Stimulated activated CD4-positive, alpha-beta T cell treated with anti-CD3 and anti-CD28 coated beads, Interleukin-4, amount 100 ng/mL, for 24 hours (primary cell): ENCODE results near the gene WDR88.
"Not testable (repeated sequence)": the region's sequence is repeated elsewhere in the genome, so short reads cannot be mapped to it uniquely, and the experiment has no call there.

Experiments used
- DNase-seq: peaks from one replicate; pipeline ENCODE4 v3.0.0-alpha.2; 2020

WDR88 gene

GRCh38 chr19:33215438-33216197, 83.7 kb downstream of the WDR88 start:
- DNase-seq, result no peak

DNA sequence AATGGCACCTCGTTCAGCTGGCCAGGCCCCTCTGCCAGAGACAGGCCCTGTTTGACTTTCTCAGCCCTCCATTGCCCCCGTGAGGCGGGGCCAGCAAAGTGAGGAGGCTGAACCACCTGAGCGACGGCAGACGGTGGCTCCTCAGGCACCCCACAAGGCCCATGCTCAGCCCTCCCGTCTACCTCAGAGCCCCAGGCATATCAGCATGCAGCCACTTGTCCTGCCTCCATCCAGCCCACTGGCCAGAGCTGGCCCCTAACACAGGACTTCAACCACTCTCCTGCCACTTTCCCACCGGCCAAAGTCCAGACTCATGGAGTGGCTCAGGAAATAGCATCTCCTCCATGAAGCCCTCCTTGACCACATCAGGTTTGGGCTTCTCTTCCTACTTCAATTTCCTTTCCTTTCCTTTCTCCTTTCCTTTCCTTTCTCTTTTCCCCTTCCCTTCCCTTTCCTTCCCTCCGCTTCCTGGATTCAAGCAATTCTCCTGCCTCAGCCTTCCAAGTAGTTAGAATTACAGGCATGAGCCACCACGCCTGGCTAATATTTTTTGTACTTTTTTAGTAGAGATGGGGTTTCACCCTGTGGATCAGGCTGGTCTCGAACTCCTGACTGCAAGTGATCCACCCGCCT, 84.4 kb downstream of the WDR88 start:
- DNase-seq, result no peak

GRCh38 chr19:33217881-33218280, 86.0 kb downstream of the WDR88 start:
- no peak for DNase-seq

DNA sequence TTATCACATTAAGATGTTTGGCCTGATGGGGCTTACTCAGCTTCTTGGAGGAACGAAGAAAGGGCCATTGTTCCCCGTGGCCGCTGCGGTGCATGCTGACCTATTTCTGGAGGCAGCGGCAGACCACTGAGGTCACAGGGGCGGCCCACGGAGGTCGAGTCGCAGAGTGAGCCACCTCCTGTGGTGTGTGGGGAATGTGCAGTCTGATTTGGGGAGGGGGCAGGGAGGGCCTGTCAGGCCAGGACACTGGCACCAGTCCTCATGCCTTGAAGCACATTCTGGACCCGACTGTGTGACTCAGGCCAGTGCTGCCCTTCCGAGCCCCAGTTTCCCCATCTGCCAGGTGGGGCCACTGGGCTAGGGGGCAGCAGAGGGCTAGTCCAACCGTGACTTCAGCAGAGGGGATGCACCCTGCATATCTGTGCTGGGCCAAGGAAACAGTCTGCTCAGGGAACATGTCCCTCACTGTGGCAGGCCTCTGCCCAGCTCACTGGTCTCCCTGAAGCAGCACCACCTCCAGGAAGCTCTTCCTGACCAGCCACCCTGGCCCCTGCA, 87.4 kb downstream of the WDR88 start:
- no peak for DNase-seq

- no peak for DNase-seq
Measured at GRCh38 chr19:33220115-33220514, 88.2 kb downstream of the WDR88 start.

GRCh38 chr19:33220735-33221134, 88.8 kb downstream of the WDR88 start:
- no peak for DNase-seq

DNA sequence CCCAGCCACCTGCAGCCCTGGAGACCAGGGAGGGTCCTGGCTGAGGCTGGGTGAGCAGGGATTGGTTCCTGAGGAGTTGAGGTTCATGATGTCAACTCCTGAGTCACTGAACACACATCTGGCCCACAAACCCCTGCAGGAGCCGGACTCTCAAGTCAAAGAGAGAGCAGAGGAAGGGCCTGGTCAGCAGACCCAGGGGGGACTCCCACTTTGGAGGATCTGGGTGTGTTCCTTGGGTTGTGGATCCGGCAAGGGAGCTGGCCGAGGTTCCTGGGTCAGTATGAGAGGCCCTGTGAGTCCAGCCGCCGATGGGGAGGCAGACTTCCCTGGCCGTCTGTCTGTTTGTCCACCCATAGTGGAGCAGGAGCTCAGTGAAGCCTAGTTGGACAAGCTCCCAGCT, 89.7 kb downstream of the WDR88 start:
- DNase-seq, result no peak

GRCh38 chr19:33222255-33222654, 90.3 kb downstream of the WDR88 start:
- DNase-seq, result not testable (repeated sequence)

DNA sequence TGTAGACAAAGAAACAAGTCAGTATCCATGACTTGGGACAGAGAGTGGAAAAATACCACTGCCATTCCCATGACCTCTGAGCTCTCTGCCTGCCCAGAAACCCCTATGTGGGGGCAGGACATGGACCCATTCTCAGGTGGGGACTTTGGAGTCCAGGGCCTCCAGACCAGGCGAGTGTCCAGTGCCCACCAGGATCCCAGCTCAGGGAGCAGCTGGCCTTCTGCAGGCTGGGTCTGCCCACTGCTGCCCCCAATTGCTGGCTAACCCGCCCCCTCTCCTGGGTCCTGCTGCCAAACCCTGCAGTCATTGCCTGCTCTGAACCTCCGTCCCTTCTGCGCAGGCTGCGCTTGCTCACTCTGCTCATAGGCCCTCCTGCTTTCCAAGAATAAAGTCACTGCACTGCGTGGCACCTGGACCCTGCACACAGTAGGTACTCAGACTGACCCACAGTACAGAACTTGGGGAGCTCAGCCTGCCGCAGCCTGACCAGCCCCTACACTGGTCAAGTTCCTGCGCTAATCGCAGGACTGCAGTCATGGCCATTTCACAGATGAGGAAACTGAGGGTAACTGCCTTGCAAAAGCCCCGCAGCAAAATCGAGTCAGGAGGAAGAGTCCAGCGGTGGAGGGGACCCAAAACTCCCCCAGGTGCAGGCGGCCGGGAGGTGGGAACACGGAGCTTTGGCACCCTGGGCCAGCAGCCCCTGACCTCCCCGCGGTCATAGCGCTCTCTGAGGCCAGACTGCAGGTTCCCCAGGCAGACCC, 93.0 kb downstream of the WDR88 start:
- DNase-seq, result no peak
